Mesothelial cell of epicardium (in vitro differentiated cells): Measurements from ENCODE around the gene SYNGR1. TPM values are rescaled to one million over a fixed set of nuclear protein-coding genes. Genes with fewer than 3 reads are reported as not detected.

ENCODE experiments used
- DNase-seq, 2 experiments: peaks; one replicate each; pipeline ENCODE4 v3.0.0; 2021; ENCODE audit warnings: low spot score in 2 of 2; ENCODE audit not compliant: unreplicated experiment in 2 of 2
- H3K27ac Mint-ChIP-seq: 2 replicates; pipeline ENCODE4 v1.8.0; 2021; ENCODE audit warnings: mixed read lengths
- H3K27me3 Mint-ChIP-seq: 2 replicates; pipeline ENCODE4 v1.8.0; 2021; ENCODE audit warnings: low read depth, mixed read lengths
- H3K36me3 Mint-ChIP-seq: 2 replicates; pipeline ENCODE4 v1.8.0; 2021; ENCODE audit warnings: mixed read lengths
- H3K4me1 Mint-ChIP-seq: 2 replicates; pipeline ENCODE4 v1.8.0; 2021; ENCODE audit warnings: mixed read lengths
- H3K4me3 Mint-ChIP-seq: 2 replicates; pipeline ENCODE4 v1.8.0; 2021; ENCODE audit warnings: mild to moderate bottlenecking, moderate library complexity, mixed read lengths
- H3K9me3 Mint-ChIP-seq: 2 replicates; pipeline ENCODE4 v1.8.0; 2021; ENCODE audit warnings: mixed read lengths
- CTCF ChIP-seq: fragments of 200-600 bp; sonication (generic); IDR thresholded peaks from one replicate; pipeline ENCODE4 v1.5.0; 2021; ENCODE audit warnings: antibody characterized with exemption; ENCODE audit not compliant: unreplicated experiment
- total RNA-seq: library from RNA; stranded (reverse); gene quantifications from 3 replicates; pipeline ENCODE4 v1.2.1, GENCODE V29; 2021

SYNGR1 gene
- total RNA-seq, 1 donor from 2014 or later = 38.9 TPM

- DNase-seq = no peak
Measured at GRCh38 chr22:39431821-39432251, 82.0 kb downstream of the SYNGR1 start.

GRCh38 chr22:39432361-39432811 is 82.6 kb downstream of the SYNGR1 start:
- H3K36me3 Mint-ChIP-seq = peaks cover 4% of the 10 kb centered on the region
- DNase-seq = no peak
- no peak overlapping the region for H3K27ac Mint-ChIP-seq
- TF ChIP-seq CTCF = no peak
- H3K9me3 Mint-ChIP-seq = no peaks in the 10 kb centered on the region
- peaks cover 26% of the 10 kb centered on the region for H3K4me1 Mint-ChIP-seq
- H3K27me3 Mint-ChIP-seq = no peaks in the 10 kb centered on the region
- H3K4me3 Mint-ChIP-seq = no peak overlapping the region

More at GRCh38 chr22:39431821-39432251, 82.0 kb downstream of the SYNGR1 start:
- no peak overlapping the region for H3K27ac Mint-ChIP-seq
- H3K4me3 Mint-ChIP-seq = no peak overlapping the region
- no peaks in the 10 kb centered on the region for H3K9me3 Mint-ChIP-seq
- no peaks in the 10 kb centered on the region for H3K27me3 Mint-ChIP-seq
- peaks cover 4% of the 10 kb centered on the region for H3K36me3 Mint-ChIP-seq
- TF ChIP-seq CTCF = no peak
- peaks cover 24% of the 10 kb centered on the region for H3K4me1 Mint-ChIP-seq

- no peak overlapping the region for H3K27ac Mint-ChIP-seq
Measured at GRCh38 chr22:39433476-39434242, 83.9 kb downstream of the SYNGR1 start.

GRCh38 chr22:39434243-39434653 is 84.5 kb downstream of the SYNGR1 start:
- H3K36me3 Mint-ChIP-seq = peaks cover 4% of the 10 kb centered on the region
- no peak for DNase-seq
- TF ChIP-seq CTCF = no peak
- no peak overlapping the region for H3K27ac Mint-ChIP-seq
- no peaks in the 10 kb centered on the region for H3K27me3 Mint-ChIP-seq
- no peaks in the 10 kb centered on the region for H3K9me3 Mint-ChIP-seq
- H3K4me3 Mint-ChIP-seq = no peak overlapping the region
- H3K4me1 Mint-ChIP-seq = peaks cover 16% of the 10 kb centered on the region

More at GRCh38 chr22:39433476-39434242, 83.9 kb downstream of the SYNGR1 start:
- Mint-ChIP-seq H3K9me3 (no peaks in the 10 kb centered on the region), H3K36me3 (peaks cover 4% of the 10 kb centered on the region), H3K4me1 (peaks cover 18% of the 10 kb centered on the region), H3K27me3 (no peaks in the 10 kb centered on the region), H3K4me3 (no peak overlapping the region)
- no peak for DNase-seq
- no peak for TF ChIP-seq CTCF

- H3K4me1 Mint-ChIP-seq = peaks cover 15% of the 10 kb centered on the region
- no peak for DNase-seq
- H3K27me3 Mint-ChIP-seq = no peaks in the 10 kb centered on the region
- H3K36me3 Mint-ChIP-seq = peaks cover 3% of the 10 kb centered on the region
- H3K27ac Mint-ChIP-seq = no peak overlapping the region
- TF ChIP-seq CTCF = no peak
- H3K9me3 Mint-ChIP-seq = no peaks in the 10 kb centered on the region
- H3K4me3 Mint-ChIP-seq = no peak overlapping the region
Measured at GRCh38 chr22:39434721-39435120, 84.9 kb downstream of the SYNGR1 start.

Other genes with a start within 250 kb of the SYNGR1 start
- gene CBX7, start 197.3 kb upstream of the SYNGR1 start, total RNA-seq = 10.7 to 13.2 TPM (median 11.0 TPM) in 3 replicates
- 14.2 to 15.2 TPM (median 14.7 TPM) in 3 replicates for gene PDGFB, start 105.0 kb upstream of the SYNGR1 start, total RNA-seq
- gene RPL3, start 30.4 kb upstream of the SYNGR1 start, total RNA-seq = 2,423 to 2,513 TPM (median 2,494 TPM) in 3 replicates
- 30.1 to 32.9 TPM (median 30.6 TPM) in 3 replicates for gene TAB1, start 49.8 kb downstream of the SYNGR1 start, total RNA-seq
- 43.6 to 45.3 TPM (median 45.0 TPM) in 3 replicates for gene MGAT3, start 107.0 kb downstream of the SYNGR1 start, total RNA-seq
- gene MIEF1, start 152.3 kb downstream of the SYNGR1 start, total RNA-seq = 29.7 to 35.0 TPM (median 31.9 TPM) in 3 replicates
- gene ATF4, start 170.6 kb downstream of the SYNGR1 start, total RNA-seq = 361 to 378 TPM (median 363 TPM) in 3 replicates
- 30.6 to 33.0 TPM (median 31.9 TPM) in 3 replicates for gene RPS19BP1, start 182.8 kb downstream of the SYNGR1 start, total RNA-seq
- gene CACNA1I, start 220.8 kb downstream of the SYNGR1 start, total RNA-seq = 0.27 to 0.31 TPM (median 0.27 TPM) in 3 replicates